ENCODE data around the gene PKD2L1.
A peak's percentile ranks its signal among the peaks of the same experiment; 100 is the strongest.
"Not testable (repeated sequence)": the region's sequence is repeated elsewhere in the genome, so short reads cannot be mapped to it uniquely, and the experiment has no call there.

PKD2L1 gene

DNA sequence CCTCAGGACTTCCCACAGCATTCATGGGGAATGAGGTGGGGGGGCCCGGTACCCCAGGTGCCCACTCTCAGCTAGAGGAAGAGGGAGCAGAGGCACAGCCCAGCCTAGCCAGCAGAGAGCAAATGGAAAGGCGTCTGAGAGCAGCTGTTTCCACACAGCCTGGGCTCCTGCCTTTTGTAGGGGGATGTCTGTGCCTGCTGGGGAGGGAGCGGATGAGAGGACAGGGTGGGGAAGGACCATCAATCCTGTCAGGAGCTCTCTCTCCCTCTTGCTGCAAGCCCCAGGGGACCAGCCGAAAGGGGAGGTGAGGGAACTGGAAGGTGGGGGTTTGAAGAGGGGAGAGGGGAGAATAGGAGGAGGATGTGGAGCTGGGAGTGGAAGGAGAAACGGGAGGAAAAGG, at the start of gene PKD2L1:
Gene PKD2L1, minus strand, starts transcription at position 150 of the 400 bp plus-strand sequence. Its CDS starts 125 bp downstream, at position 25.
- no peak for DNase-seq (ENCODE audit: low read depth in 2 of 2)

DNA sequence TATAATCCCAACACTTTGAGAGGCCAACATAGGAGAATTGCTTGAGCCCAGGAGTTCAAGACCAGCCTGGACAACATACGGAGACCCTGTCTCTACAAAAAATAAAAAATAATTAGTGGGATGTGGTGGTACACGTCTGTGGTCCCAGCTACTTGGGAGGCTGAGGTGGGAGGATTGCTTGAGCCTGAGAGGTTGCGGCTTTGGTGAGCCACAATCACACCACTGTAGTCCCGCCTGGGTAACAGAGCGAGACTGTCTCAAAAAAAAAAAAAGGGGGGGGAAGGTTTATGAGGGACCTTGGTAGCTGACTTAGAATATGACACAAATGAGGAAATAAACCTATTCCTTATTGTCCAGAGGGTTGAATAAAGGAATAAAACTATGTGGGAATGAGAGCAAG, 47.8 kb upstream of the PKD2L1 start:
- DNase-seq (ENCODE audit: low read depth in 2 of 2): no peak

DNA sequence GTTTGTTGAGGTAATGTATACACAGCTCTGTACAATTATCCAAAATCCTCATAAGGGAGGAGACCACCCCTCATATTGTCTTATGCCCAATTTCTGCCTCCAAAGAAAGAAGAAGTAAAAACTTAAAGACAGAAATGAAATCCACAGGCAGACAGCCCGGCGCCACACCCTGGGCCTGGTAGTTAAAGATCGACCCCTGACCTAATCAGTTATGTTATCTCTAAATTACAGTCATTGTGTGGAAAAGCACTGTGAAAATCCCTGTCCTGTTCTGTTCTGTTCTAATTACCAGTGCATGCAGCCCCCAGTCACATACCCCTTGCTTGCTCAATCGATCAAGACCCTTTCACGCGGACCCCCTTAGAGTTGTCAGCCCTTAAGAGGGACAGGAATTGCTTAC, 46.6 kb upstream of the PKD2L1 start:
- not testable (repeated sequence) for DNase-seq (ENCODE audit: low read depth in 2 of 2)

DNA sequence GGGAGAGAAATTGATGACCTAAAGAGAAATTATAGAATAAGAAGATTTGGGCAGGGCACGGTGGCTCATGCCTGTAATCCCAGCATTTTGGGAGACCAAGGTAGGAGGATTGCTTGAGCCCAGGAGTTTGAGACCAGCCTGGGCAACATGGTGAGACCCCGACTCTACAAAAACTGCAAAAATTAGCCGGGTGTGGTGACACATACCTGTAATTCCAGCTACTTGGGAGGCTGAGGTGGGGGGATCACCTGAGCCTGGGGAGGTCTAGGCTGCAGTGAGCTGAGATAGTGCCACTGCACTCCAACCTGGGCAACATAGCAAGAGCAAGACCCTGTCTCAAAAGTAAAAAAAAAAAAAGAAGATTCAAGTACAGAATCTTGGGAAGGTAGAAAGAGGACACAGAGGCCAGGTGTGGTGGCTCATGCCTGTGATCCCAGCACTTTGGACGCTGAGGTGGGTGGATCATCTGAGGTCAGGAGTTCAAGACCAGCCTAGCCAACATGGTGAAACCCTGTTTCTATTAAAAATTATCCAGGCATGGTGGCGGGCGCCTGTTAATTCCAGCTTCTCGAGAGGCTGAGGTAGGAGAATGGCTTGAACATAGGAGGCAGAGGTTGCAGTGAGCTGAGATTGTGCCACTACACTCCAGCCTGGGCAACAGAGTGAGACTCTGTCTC, 44.8 kb upstream of the PKD2L1 start:
- DNase-seq (ENCODE audit: low read depth in 2 of 2): not testable (repeated sequence)

DNA sequence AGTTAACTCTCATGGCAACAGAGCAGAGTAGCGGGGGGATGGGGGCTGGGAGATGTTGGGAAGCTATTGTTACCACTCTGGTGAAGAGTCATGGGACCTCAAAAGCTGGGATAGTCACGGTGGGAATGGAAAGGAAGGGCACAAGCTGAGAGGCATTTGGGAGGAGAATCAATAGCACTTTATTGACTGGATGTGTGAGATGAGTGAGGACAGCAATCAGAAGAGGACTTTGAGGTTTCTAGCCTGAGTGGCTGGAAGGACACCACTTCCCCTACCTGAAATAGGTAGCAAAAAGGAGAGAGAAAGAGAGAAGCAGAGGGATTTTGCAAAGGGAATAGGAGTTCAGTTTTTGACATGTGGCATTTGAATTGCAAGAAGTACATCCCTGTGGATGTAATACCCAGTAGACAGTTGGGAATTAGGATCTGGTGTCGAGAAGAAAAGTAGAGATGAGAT, 44.2 kb upstream of the PKD2L1 start:
- DNase-seq (ENCODE audit: low read depth in 2 of 2): no peak

DNA sequence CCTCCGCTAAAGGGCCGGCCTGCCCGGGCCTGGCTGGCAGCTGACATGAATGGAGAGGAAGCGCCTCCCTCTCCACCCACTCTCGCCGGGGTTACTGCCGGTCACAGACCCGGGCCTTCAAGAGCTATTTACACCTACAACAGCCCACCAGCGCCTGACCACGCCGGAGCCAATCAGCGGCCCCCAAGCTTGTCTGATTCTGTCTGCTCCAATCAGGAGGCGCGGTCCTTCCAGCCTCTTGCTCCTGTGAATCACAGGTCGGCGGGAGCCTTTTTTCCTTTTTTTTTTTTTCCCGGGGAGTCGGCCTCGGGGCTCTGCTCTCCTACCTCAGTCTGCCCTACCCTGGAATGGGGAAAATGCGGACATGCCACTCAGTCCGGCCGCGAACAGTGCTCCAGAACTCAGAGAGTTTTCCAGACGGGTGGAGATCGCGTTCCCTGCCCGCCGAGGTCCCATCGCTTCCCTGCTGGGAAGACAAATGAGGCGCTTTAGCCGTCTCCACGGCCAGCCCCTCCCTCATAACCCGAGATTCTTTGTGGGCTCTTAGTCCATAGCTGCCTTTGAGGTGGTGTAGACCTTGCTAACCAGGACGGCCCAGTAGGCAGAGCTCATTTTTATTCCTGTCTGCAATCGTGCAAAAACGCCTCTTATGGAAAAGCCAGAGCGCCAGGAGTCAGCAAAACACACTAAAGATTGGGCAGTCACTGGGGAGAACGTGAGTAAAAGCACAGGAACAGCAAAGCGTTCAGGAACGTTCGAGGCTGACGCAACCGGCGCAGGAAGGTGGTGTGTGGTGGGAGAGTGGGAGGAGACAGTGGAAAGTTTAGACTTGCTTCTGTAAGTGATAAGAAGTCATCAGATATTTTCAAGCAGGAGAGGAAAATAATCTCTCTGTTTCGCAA, 43.5 kb upstream of the PKD2L1 start:
- DNase-seq (ENCODE audit: low read depth in 2 of 2): peak; percentile 96 to 97

DNA sequence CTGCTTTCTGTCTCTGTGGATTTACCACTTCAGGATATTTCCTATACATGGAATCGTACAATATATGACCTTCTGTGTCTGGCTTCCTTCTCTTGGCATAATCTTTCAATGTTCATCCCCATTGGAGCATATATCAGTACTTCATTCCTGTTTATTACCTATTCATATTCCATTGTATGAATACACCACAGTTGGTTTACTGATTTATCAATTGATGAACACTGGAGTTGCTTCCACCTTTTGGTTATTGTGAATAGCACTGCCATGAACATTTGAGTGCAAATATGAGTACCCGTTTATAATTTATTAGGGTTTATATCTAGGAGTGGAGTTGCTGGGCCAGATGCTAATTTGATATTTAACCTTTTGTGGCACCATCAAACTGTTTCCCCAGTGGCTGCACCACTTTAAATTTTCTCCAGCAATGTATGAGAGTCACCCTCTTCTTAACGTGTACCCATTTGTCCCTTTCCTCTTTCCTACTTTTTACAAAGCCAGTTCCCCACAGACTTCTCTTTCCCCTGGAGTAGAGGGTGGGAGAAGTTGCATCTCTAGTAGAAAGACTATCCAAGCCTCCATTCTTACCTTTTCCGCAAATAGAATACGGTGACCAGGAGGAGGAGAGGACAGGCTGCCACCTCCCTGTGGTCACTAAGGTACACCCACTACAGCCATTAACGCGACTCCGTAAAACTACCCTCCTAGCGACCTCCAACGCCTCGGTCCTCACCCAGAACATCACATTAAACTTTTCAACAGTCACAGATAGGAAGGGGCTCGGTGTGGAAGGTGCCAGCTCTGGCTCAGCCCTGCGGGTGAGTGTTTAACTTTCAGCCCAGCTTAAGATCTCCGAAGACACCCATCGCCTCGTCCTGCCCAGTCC, 42.6 kb upstream of the PKD2L1 start:
- DNase-seq (ENCODE audit: low read depth in 2 of 2): no peak

DNA sequence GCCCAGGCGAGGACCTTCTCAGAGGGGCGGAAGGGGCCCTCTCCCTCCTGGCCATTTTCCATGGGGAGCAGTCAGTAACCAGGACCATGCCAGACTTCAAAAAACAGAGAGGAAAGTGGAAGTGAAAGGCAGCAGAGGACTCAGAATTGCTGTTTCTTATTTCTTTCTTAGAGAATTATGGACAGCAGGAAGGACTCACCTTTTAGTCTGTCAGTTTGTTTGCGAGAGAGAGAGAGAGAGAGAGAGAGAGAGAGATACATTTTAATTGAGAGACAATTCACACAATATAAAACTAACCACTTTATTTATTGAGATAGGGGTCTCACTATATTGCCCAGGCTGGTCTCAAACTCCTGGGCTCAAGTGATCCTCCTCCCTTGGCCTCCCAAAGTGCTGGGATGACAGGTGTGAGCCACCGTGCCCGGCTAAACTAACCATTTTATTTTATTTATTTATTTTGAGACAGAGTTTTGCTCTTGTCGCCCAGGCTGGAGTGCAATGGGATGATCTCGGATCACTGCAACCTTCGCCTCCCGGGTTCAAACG, 41.5 kb upstream of the PKD2L1 start:
- no peak for DNase-seq (ENCODE audit: low read depth in 2 of 2)

DNA sequence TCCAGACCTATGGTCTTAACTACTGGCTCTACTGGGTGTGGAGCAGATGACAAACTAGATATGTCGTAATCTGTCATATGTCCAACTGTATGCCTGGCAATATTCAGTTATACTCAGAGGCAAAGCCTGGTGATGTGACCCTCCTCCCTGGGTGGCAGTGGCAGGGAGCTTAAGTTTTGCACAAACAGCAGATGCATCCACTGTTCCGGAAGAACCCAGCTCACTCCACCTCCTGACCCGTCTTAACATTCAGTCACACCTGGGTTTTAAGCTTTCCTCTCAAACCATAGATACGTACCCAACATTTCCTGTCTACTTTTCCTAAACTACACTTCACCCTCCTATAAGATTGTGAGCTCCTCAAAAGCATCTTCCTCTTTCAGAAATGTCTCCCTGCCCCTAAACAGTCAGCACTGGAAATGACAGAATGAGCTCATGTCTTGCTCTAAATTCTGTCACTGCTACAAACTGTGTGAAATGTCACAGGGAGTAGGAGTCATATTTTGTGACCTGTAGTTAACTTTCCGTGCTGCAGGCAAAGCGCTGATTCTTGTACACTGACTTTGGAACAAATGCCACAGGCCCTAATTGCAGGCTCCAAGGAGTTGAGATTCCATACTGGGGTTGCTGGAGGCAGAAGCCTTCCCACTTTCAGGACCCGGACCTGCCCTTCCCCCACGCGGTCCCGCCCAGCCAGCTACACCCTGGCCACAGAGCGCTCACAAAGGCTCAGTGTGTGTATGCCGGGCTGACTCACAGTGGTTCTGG, 40.9 kb upstream of the PKD2L1 start:
- DNase-seq (ENCODE audit: low read depth in 2 of 2): peak; percentile 50 to 52

DNA sequence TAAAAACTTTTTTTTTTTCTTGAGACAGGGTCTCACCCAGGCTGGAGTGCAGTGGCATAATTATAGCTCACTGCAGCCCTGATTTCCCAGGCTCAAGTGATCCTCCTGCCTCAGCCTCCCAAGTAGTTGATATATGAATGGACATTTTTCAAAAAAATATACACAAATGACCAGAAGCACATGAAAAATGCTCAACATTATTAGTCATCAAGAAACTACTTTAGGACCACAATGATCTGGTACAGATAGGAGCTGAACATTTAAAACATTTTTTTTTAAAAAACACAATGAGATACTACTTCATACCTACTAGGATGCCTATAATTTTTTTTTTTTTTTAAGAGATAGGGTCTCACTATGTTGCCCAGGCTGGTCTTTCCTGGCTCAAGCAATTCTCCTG, 38.7 kb upstream of the PKD2L1 start:
- DNase-seq (ENCODE audit: low read depth in 2 of 2): no peak

DNA sequence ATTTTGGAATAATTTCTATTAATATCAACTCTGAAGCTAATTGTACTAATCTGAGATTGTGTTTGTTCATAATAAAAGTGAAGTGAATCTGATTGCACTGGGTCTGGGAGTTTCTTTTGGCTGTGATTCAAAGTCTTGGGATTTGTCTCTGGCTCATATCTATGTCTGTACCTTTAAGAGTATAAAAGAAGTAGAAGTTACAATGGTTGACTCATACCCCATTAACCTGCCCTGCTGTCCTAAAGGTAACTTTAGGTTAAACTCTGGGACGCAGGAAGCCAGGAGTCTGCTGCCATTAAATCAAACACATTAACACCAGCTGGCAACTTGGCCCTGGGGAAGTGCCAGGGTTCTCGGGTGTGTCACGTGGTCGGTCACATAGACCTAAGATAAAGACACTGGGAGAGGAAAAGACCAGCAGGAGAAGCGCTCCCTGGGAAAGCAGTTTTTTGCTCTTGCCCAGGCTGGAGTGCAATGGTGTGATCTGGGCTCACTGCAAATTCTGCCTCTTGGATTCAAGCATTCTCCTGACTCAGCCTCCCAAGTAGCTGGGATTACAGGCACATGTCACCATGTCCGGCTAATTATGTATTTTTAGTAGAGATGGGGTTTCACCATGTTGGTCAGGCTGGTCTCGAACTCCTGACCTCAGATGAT, 34.8 kb upstream of the PKD2L1 start:
- DNase-seq (ENCODE audit: low read depth in 2 of 2): no peak

DNA sequence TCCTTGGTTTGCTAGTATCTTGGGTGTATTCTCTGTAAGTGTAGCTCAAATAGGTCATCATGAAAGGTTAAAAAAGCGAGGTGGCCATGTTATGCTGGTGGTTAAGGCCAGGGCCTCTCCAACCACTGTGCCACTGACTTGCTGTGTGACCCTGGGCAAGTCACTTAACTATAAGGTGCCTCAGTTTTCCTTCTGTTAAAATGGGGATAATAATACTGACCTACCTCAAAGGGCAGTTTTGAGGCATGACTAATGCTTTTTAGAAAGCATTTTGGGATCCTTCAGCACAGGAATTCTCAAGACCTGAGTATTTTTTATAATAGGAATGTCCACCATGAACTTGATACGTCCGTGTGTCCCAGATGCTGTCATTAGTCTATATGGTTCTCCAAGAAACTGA, 34.1 kb upstream of the PKD2L1 start:
- DNase-seq (ENCODE audit: low read depth in 2 of 2): no peak

DNA sequence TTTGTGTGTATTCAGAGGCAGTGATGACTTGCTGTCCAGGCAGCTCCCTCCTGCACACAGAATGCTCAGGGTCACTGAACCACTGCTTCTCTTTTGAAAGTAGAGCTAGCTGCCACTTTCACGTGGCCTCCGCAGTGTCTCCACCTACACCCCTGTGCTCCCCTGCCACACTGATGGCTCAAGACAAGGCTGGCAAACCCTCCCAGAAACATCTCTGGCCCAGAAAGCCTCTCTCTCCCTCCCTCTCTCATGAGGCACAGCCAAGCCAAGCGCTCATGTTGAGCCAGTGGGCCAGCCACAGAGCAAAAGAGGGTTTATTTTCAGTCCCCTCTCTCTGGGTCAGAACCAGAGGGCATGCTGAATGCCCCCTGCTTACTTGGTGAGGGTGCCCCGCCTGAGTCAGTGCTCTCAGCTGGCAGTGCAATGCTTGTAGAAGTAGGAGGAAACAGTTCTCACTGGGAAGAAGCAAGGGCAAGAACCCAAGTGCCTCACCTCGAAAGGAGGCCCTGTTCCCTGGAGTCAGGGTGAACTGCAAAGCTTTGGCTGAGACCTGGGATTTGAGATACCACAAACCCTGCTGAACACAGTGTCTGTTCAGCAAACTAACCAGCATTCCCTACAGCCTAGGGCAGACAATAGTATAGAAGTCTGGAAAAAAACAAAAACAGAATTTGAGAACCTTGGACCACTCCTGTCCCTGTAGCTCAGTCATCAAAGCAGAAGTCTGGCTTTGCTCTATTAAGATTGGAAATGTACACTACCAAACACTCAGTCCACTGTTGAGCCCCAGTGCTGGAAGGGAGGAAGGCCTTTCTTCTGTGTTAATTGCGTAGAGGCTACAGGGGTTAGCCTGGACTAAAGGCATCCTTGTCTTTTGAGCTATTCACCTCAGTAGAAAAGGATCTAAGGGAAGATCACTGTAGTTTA, 32.8 kb upstream of the PKD2L1 start:
- no peak for DNase-seq (ENCODE audit: low read depth in 2 of 2)

DNA sequence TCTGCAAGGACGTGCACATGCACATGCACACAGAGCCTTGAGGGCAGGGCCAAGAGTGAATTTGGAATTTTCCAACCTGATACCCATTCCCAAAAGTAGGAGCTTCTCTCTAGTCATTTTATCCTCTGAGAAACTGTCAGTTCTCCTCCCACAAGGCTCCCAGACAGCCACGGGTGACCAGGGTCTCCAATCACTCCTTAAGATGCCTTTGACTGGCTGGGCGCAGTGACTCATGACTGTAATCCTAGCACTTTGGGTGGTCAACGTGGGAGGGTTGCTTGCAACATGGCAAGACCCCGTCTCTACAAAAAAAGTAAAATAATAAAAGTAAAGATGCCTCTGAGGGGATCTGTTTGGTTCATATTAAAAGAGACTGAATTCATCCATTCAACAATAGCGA, 30.2 kb upstream of the PKD2L1 start:
- DNase-seq (ENCODE audit: low read depth in 2 of 2): no peak

DNA sequence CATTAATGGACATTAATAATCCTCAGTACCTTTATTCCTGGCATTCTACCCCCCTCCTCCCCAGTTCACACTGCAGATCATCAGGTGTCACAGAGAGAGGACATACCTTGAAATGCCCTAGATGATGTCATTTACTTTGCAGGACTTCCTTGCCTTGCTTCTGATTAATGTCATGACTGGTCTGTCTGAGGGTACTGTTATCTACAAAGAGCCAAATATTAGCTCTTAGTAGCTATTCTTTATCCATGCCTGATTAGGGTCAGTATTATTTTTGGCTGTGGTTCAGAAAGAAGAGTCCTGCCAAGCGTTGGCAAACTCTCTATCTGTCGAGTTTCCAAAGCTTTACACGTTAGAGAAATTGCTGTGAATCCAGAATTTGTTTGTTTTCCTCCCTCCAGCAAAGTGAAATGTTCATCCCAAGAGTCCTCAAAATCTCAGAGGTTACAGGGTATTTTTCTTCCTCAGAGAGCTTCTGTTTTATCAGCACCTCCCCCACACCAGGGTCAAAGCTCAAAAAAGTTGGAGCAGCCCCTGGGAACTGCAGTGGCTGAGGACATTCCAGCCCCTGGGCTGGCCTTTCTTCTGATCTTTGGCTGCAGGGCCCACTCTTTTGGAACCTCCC, 29.6 kb upstream of the PKD2L1 start:
- DNase-seq (ENCODE audit: low read depth in 2 of 2): no peak

DNA sequence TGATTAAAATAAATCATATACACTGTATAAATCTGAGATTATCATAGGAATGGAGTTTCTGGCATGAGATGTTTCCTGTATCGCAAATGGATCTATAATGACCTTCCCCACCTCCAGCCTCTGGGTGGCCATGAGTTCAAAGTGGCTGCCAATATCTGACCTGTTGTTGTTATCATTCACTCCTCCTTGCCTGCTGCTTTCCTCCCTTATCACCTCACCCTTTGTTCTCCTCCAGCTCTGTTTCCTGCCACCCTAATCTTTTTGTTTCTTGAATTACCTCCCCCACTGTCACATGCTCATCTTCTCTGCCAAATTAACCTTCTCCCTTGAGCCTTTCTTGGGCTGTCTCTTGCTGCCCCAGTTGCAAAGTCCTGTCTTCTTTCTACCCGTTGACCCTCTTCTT, 29.0 kb upstream of the PKD2L1 start:
- no peak for DNase-seq (ENCODE audit: low read depth in 2 of 2)

DNA sequence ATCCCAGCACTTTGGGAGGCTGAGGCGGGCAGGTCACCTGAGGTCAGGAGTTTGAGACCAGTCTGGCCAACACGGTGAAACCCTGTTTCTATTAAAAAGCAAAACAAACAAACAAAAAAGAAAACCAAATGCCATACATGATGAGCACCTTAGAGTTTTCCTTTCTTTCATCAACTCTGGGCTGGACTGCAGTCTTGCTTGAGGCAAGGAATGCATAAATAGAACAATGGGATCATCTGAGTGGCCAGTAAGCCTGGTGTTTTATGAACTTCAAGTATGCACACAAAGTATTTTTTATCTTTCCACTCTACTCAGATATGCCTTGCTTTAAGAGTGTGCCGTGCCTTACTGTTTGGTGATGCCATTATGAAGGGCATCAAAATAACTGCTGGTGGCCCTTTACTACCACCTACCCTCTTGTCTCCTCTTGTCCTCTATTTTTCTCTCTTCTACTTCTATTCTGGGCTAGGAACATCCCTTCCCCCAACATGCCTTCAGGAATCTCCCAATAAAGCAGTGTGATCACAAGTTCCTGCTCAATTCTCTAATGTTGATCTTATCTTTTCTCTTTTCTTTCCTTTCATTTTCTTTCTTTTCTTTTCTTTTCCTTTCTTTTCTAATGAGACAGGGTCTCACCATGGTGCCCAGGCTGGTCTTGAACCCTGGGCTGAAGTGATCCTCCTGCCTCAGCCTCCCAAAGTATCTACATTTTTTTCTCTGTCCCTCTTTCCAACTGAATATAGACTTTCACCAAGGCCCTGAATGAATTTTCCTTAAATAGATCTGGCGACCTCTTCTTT, 27.2 kb upstream of the PKD2L1 start:
- no peak for DNase-seq (ENCODE audit: low read depth in 2 of 2)
